Measurements from ENCODE around the gene KIAA0408.

Gene KIAA0408

GRCh38 chr6:127459231-127459641 is at the start of gene KIAA0408:
TSS of gene KIAA0408 (minus strand) at chr6:127459389. CDS start at chr6:127453981, 5,408 bp downstream.
- peak; percentile 24 for DNase-seq

- no peak for DNase-seq
Measured at GRCh38 chr6:127506894-127507293, 47.7 kb upstream of the KIAA0408 start.

GRCh38 chr6:127503022-127503421 is 43.8 kb upstream of the KIAA0408 start:
- no peak for DNase-seq

GRCh38 chr6:127497410-127497809 is 38.2 kb upstream of the KIAA0408 start:
- DNase-seq = no peak

- peak; percentile 31 for DNase-seq
Measured at GRCh38 chr6:127496471-127496870, 37.3 kb upstream of the KIAA0408 start.

GRCh38 chr6:127494240-127494767 is 35.1 kb upstream of the KIAA0408 start:
- no peak for DNase-seq

- DNase-seq = no peak
Measured at GRCh38 chr6:127489248-127489647, 30.1 kb upstream of the KIAA0408 start.

GRCh38 chr6:127486934-127487333 is 27.7 kb upstream of the KIAA0408 start:
- no peak for DNase-seq

- peak; percentile 78 for DNase-seq
Measured at GRCh38 chr6:127484212-127484863, 25.1 kb upstream of the KIAA0408 start.

GRCh38 chr6:127483399-127484055 is 24.3 kb upstream of the KIAA0408 start:
- DNase-seq = no peak

GRCh38 chr6:127482325-127482724 is 23.1 kb upstream of the KIAA0408 start:
- no peak for DNase-seq

GRCh38 chr6:127481628-127482027 is 22.4 kb upstream of the KIAA0408 start:
- DNase-seq = peak; percentile 89

- peak; percentile 29 for DNase-seq
Measured at GRCh38 chr6:127481111-127481510, 21.9 kb upstream of the KIAA0408 start.

- DNase-seq = no peak
Measured at GRCh38 chr6:127477658-127478057, 18.5 kb upstream of the KIAA0408 start.

GRCh38 chr6:127475823-127476176 is 16.6 kb upstream of the KIAA0408 start:
- DNase-seq = no peak

- DNase-seq = no peak
Measured at GRCh38 chr6:127475135-127475822, 16.1 kb upstream of the KIAA0408 start.

- peak; percentile 58 for DNase-seq
Measured at GRCh38 chr6:127471379-127472255, 12.4 kb upstream of the KIAA0408 start.

- no peak for DNase-seq
Measured at GRCh38 chr6:127468936-127469335, 9.7 kb upstream of the KIAA0408 start.

- DNase-seq = no peak
Measured at GRCh38 chr6:127466416-127466815, 7.2 kb upstream of the KIAA0408 start.

GRCh38 chr6:127464881-127465459 is 5.8 kb upstream of the KIAA0408 start:
- peak; percentile 74 for DNase-seq

GRCh38 chr6:127464161-127464880 is 5.1 kb upstream of the KIAA0408 start:
- peak; percentile 68 for DNase-seq

- DNase-seq = no peak
Measured at GRCh38 chr6:127463056-127463455, 3.9 kb upstream of the KIAA0408 start.

Measured in EL (cell line).